ENCODE results near the gene MYO9B.
A peak's percentile ranks its signal among the peaks of the same experiment; 100 is the strongest.

Gene MYO9B

GRCh38 chr19:17075035-17075863 lies at the start of gene MYO9B, which contains the start of gene HAUS8:
MYO9B (plus strand) TSS chr19:17075777; CDS start chr19:17101718, 25,941 bp downstream.
HAUS8 (minus strand) TSS chr19:17075452; CDS start chr19:17075422, 30 bp downstream.
- peak; percentile 43 for FAIRE-seq

GRCh38 chr19:17025991-17026658 lies 49.5 kb upstream of the MYO9B start:
- FAIRE-seq = no peak

GRCh38 chr19:17026706-17027534 lies 48.7 kb upstream of the MYO9B start, which contains the start of gene CPAMD8:
CPAMD8 (minus strand) TSS chr19:17026810; CDS start chr19:17026642, 168 bp downstream.
- no peak for FAIRE-seq

GRCh38 chr19:17027535-17027975 lies 48.0 kb upstream of the MYO9B start:
- FAIRE-seq = no peak

DNA sequence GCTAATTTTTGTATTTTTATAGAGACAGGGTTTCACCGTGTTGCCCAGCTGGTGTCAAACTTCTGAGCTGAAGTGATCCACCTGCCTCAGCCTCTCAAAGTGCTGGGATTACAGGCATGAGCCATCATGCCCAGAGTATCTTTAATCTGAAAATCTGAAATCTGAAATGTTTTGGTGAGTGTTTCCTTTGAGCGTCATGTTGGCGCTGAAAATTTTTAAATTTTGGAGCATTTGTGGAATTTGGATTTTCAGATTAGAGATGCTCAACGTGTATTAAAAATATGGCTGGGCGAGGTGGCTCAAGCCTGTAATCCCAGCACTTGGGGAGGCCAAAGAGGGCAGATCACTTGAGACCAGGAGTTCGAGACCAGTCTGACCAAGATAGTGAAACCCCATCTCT lies 43.8 kb upstream of the MYO9B start:
- FAIRE-seq = no peak

GRCh38 chr19:17035842-17036424 lies 39.6 kb upstream of the MYO9B start:
- FAIRE-seq = no peak

- FAIRE-seq = no peak
Measured at GRCh38 chr19:17036640-17037039, 38.9 kb upstream of the MYO9B start.

DNA sequence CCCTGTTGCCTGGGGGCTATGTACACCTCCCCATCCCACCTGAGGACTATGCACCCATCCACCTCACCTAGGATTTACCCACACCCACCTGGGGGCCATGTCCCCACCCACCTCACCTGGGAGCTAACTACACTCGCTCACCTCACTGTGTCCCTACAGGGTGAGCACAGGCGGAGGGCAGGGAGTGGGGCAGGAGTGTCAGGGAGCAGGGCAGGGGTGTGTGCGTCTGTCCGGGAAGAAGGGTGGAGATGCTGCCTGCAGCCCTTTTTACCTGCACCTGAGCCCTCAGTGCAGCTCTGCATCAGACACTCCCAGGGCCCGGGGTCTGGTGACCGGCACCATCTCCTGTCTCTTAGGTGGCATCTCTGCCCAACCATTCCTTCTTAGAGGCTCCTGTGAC lies 38.4 kb upstream of the MYO9B start:
- FAIRE-seq = no peak

- FAIRE-seq = no peak
Measured at GRCh38 chr19:17037966-17038500, 37.5 kb upstream of the MYO9B start.

- FAIRE-seq = no peak
Measured at GRCh38 chr19:17041976-17042375, 33.6 kb upstream of the MYO9B start.

DNA sequence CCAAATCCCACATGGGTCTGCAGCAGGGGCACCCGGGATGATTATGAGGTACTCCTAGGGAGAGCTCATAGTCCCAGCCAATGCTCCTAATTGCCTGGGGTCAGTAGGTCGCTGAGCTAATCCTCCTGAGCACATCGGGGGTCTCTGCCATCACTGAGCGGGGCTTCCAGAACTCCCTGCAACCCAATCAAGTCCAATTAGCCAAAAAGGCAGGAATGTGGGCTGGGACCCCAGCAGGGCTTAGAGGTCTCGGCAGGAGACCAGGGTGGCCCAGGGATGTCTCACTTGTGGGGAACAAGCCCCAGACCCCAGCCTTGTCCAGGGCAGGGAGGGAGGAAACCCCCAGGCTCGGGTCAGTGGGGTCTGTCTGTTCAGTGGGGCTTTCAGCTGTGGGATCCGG lies 31.8 kb upstream of the MYO9B start:
- FAIRE-seq = no peak

DNA sequence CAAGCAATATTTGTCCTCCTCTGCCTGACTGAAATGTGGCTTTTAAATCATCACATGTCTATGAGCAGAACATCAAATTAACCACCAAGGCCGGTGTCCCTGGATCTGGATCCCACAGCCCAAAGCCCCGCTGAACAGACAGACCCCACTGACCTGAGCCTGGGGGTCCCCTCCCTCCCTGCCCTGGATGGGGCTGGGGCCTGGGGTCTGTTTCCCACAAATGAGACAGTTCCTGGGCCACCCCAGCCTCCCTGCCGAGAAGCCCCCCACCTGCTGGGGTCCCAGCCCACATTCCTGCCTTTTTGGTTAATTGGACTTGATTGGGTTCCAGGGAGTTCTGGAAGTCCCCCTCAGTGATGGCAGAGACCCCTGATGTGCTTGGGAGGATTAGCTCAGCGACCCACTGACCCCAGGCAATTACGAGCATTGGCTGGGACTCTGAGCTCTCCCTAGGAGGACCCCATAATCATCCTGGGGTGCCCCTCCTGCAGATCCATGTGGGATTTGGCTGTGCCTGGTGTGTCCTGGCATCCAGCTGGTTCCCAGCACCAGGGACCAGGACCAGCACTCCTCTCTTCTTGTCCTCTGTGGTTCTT lies 29.6 kb upstream of the MYO9B start:
- no peak for FAIRE-seq

DNA sequence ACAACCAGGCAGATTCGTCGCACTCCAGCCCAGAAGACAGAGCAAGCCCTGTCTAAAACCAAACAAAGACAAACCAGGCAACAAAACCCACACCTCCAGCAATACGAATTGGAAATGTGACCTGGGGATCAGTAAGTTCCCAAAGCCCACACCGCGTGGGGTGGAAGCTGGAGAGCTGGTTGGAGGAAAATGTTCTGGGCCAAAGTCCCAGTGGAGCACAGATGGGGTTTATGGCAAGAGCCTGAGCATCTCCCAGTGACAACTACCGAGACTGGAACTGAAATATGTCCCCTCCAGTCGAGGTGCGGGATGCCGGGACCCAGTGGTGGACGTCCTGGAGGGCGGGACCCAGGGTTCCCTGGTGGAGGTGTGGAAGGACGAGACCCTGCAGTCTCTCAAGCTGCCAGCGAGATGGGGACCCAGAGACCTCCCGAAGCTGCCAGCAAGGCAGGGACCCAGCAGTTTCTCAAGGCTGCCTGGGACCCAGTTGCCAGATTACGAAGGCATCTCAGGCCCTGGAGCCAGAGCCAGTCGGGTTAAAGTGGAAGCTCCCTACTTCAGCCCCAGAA lies 26.6 kb upstream of the MYO9B start:
- no peak for FAIRE-seq

DNA sequence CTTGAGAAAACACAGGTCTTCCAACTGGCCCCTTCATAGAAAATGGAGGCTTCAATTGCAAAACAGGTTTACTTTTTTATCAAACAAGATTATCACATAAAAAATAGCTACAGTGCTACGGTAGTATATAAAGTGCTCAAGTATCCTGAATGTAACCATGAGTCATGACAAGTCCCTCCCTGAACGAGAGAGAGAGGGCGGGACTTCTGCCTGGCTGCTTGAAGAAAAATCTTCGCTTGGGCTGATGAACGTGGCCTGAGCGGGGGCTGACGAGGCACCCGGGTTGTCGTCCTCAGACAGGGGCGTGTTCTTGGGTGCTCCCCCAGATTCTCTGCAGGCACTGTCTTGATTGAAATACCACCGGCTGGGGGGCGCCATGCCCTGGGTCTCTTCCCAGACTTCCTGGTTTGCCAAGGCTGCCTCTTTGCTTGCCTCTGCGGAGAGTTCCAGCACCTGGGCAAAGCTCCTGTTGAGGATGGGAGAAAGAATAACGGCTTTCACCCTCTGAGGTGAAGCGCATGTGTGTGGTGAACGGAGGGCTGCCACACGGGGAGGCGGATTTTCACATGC lies 25.8 kb upstream of the MYO9B start:
- FAIRE-seq = no peak

GRCh38 chr19:17052439-17052838 lies 23.1 kb upstream of the MYO9B start:
- FAIRE-seq = no peak

DNA sequence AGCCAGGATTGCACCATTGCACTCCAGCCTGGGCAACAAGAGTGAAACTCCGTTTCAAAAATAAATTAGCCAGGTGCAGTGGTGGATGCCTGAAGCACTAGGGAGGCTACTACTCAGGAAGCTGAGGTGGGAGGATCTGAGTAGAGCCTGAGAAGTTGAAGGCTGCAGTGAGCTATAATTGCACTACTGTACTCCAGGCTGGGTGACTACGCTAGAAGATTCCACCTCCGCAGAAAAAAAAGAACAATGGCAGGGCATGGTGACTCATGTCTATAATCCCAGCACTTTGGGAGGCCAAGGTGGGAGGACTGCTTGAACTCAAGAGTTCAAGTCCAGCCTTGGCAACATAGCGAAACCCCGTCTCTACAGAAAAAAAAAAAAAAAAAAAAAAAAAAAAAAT lies 20.8 kb upstream of the MYO9B start:
- FAIRE-seq = no peak

- no peak for FAIRE-seq
Measured at GRCh38 chr19:17055636-17056035, 19.9 kb upstream of the MYO9B start.

DNA sequence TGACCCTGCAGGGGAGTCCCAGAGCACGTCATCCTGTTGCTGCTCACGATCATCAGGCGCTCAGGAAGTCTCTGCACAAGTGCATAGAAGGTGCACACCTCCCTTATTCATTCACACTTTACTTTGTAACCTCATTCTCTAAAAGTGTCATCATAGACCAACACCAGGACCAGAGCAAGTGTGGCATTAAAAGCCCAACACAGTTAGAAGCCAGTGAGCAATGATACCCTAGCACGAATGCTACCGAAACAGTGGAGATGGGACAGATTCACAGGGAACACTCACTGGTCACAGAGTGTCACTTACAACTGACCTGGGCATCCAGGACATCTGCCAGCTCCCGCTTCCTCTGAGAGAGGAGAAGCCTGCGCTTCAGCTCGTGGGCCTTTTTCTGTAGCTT lies 17.3 kb upstream of the MYO9B start:
- no peak for FAIRE-seq

DNA sequence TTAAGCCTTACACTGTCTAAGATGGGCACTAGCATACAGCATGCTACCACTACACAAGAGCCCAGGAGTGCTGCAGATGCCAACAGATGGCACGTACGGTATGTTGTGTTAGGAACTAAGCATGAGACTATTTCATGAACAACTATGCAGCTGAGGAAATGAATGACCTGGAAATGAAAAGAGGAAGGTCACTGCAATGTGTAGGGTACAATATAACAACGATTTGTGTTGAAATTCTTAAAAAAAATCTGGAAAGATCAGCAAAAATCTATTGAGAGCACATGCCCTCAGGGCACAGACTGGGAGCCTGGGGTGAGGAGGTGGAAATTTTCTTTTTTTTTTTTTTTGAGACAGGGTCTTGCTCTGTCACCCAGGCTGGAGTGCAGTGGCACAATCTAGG lies 14.8 kb upstream of the MYO9B start:
- FAIRE-seq = no peak

DNA sequence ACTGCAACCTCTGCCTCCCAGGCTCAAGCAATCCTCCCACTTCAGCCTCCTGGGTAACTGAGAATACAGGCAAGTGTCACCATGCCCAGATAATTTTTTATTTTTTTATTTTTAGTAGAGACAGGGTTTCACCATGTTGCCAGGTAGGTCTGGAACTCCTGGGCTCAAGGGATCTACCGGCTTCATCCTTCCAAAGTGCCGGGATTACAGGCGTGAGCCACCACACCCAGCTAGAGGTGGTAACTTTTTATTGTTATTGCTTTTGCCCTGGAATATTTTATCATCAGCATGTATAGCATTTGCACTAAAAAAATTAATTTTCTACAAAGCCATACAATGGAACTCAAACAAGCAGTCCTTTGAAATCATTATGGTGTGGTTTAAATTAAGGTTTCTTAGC lies 14.4 kb upstream of the MYO9B start:
- FAIRE-seq = no peak

DNA sequence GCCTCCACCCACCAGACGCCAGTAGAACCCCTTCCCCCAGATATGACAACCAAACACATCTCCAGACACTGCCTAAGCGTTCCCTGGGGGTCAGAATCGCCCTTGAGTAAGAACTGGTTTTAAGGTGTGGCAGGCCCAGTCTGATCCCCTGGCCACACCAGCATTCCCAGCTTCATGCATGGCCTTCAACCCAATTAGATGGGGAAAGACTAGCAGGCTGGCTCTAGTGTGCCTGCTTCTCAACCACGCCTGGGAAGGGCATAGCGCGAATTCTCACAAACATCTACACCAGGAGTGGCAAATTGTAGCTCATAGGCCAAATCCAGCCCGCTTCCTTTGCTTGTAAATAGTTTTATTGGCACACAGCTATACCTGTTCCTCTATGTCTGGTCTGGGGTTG lies 13.9 kb upstream of the MYO9B start:
- no peak for FAIRE-seq
